Natural killer cell (primary cell): ENCODE measurements around the gene DCN. TPM values are rescaled to one million over a fixed set of nuclear protein-coding genes. Genes with fewer than 3 reads are reported as not detected.

Experiments used
- ATAC-seq, 3 donors: fragments of 150-1000 bp in 2 of 3; fragments of 200-7000 bp in 1 of 3; cut with Tn5 transposase; 1 replicate in 1 of 3; 2 replicates in 2 of 3; pipeline ENCODE4 v1.10.0; 2021; ENCODE audit warnings: mild to moderate bottlenecking in 2 of 3, moderate library complexity in 2 of 3
- DNase-seq, 2 donors: peaks; one replicate each; pipeline versions ENCODE4 v3.0.0 to v3.0.0-alpha.2; 2013 to 2021; ENCODE audit warnings: mixed read lengths in 1 of 2
- H3K27ac ChIP-seq: one replicate; pipeline ENCODE4 v1.5.1; 2013; ENCODE audit warnings: mild to moderate bottlenecking, low read length
- H3K27me3 ChIP-seq: one replicate; pipeline ENCODE4 v1.6.1; 2013; ENCODE audit warnings: low read length; ENCODE audit not compliant: control insufficient read depth, insufficient read depth
- H3K36me3 ChIP-seq: one replicate; pipeline ENCODE4 v1.6.1; 2013; ENCODE audit warnings: low read length; ENCODE audit not compliant: control insufficient read depth, insufficient read depth
- H3K4me1 ChIP-seq: one replicate; pipeline ENCODE4 v1.6.1; 2013; ENCODE audit warnings: low read length; ENCODE audit not compliant: control insufficient read depth, insufficient read depth
- H3K4me3 ChIP-seq: one replicate; pipeline ENCODE4 v1.5.1; 2013; ENCODE audit warnings: low read length
- H3K9me3 ChIP-seq: one replicate; pipeline ENCODE4 v1.6.1; 2013; ENCODE audit warnings: low read length; ENCODE audit not compliant: control insufficient read depth, insufficient read depth
- H3K27ac Mint-ChIP-seq, 2 donors: one replicate each; pipeline ENCODE4 v1.8.0; 2022; ENCODE audit warnings: mild to moderate bottlenecking in 2 of 2, mixed read lengths in 2 of 2, moderate library complexity in 1 of 2
- H3K27me3 Mint-ChIP-seq, 2 donors: one replicate each; pipeline ENCODE4 v1.8.0; 2022; ENCODE audit warnings: low read depth in 2 of 2, mixed read lengths in 2 of 2
- H3K36me3 Mint-ChIP-seq: one replicate; pipeline ENCODE4 v1.8.0; 2022; ENCODE audit warnings: mixed read lengths
- H3K4me1 Mint-ChIP-seq, 2 donors: one replicate each; pipeline ENCODE4 v1.8.0; 2022; ENCODE audit warnings: mixed read lengths in 2 of 2
- H3K4me3 Mint-ChIP-seq: one replicate; pipeline ENCODE4 v1.8.0; 2022; ENCODE audit warnings: mild to moderate bottlenecking, moderate library complexity, mixed read lengths
- H3K9me3 Mint-ChIP-seq, 2 donors: one replicate each; pipeline ENCODE4 v1.8.0; 2022; ENCODE audit warnings: mixed read lengths in 2 of 2
- CTCF ChIP-seq: fragments of 200-600 bp; IDR thresholded peaks from one replicate; pipeline ENCODE4 v1.8.0; 2022; ENCODE audit warnings: antibody characterized with exemption
- WGBS: methylation state at CpG from one replicate; pipeline ENCODE4 v1.1.7; 2013; ENCODE audit warnings: missing lambda C conversion rate; ENCODE audit not compliant: insufficient coverage; 5-methylcytosine and 5-hydroxymethylcytosine counted together
- intact Hi-C: fragments of 100-400 bp; cut with micrococcal nuclease; formaldehyde crosslinking; loops from one replicate; pipeline ENCODE4 v1.14.2; 2022
- total RNA-seq, 4 donors: library from RNA; stranded (reverse); fragments of 120-200 nt in 1 of 4; gene quantifications; one replicate each; pipeline versions ENCODE4 v1.2.3 to v1.2.4, GENCODE V29; 2013 to 2022

The DCN gene
- total RNA-seq, 3 donors from 2014 or later (not counting 1 experiment from before 2014, with no cell fraction given), result 0.90 TPM; not detected in 2

GRCh38 chr12:91120781-91121180 is 61.8 kb downstream of the DCN start:
- DNase-seq (no peak), ATAC-seq (no peak)
- Histone ChIP-seq H3K4me3 (no peak overlapping the region), H3K27me3 (no peaks in the 10 kb centered on the region), H3K36me3 (no peaks in the 10 kb centered on the region), H3K9me3 (no peaks in the 10 kb centered on the region), H3K27ac (no peak overlapping the region), H3K4me1 (no peaks in the 10 kb centered on the region)
- Mint-ChIP-seq H3K4me1 (no peaks in the 10 kb centered on the region), H3K27ac (no peak overlapping the region), H3K27me3 (peaks cover 0 to 3% of the 10 kb centered on the region in 2 donors), H3K9me3 (no peaks in the 10 kb centered on the region), H3K4me3 (no peak overlapping the region), H3K36me3 (no peaks in the 10 kb centered on the region)
- no peak for TF ChIP-seq CTCF
- intact Hi-C loops, result no loop called here

GRCh38 chr12:91119089-91119488 is 63.5 kb downstream of the DCN start:
- no peak overlapping the region for H3K27ac Mint-ChIP-seq
- H3K4me3 Mint-ChIP-seq, result no peak overlapping the region
- Histone ChIP-seq H3K36me3 (no peaks in the 10 kb centered on the region), H3K27me3 (no peaks in the 10 kb centered on the region), H3K9me3 (no peaks in the 10 kb centered on the region), H3K4me1 (no peaks in the 10 kb centered on the region), H3K27ac (no peak overlapping the region), H3K4me3 (no peak overlapping the region)
- peaks cover 0 to 3% of the 10 kb centered on the region in 2 donors for H3K27me3 Mint-ChIP-seq
- intact Hi-C loops, result no loop called here
- H3K36me3 Mint-ChIP-seq, result no peaks in the 10 kb centered on the region
- no peak for TF ChIP-seq CTCF
- WGBS, result no CpG with 5 or more reads among the region's 1 CpG
- ATAC-seq, result no peak
- no peak for DNase-seq
- no peaks in the 10 kb centered on the region for H3K9me3 Mint-ChIP-seq
- no peaks in the 10 kb centered on the region for H3K4me1 Mint-ChIP-seq

GRCh38 chr12:91113621-91114020 is 69.0 kb downstream of the DCN start:
- H3K4me1 ChIP-seq, result no peaks in the 10 kb centered on the region
- DNase-seq (no peak), ATAC-seq (no peak)
- no peaks in the 10 kb centered on the region for H3K9me3 Mint-ChIP-seq
- intact Hi-C loops, result no loop called here
- no peaks in the 10 kb centered on the region for H3K4me1 Mint-ChIP-seq
- WGBS, result 95% methylated on average over 6 of the region's 6 CpGs
- H3K27me3 ChIP-seq, result no peaks in the 10 kb centered on the region
- H3K4me3 Mint-ChIP-seq, result no peak overlapping the region
- H3K4me3 ChIP-seq, result no peak overlapping the region
- no peak for TF ChIP-seq CTCF
- H3K27ac Mint-ChIP-seq, result no peak overlapping the region
- H3K27me3 Mint-ChIP-seq, result no peaks in the 10 kb centered on the region
- no peaks in the 10 kb centered on the region for H3K9me3 ChIP-seq
- no peak overlapping the region for H3K27ac ChIP-seq
- no peaks in the 10 kb centered on the region for H3K36me3 ChIP-seq
- no peaks in the 10 kb centered on the region for H3K36me3 Mint-ChIP-seq
